ENCODE measurements around the gene OCA2. TPM values are rescaled to one million over a fixed set of nuclear protein-coding genes. Genes with fewer than 3 reads are reported as not detected.

Gene OCA2
- polyA plus RNA-seq, 1 experiment: 0.02 TPM

- no peak for DNase-seq (ENCODE audit: low read depth)
These were observed 354.5 kb downstream of the OCA2 start for GRCh38 chr15:27744641-27745040.

GRCh38 chr15:27743638-27744037 lies 355.5 kb downstream of the OCA2 start:
- H3K36me3 ChIP-seq (ENCODE audit: control insufficient read depth, insufficient read depth, low read length): no peaks in the 10 kb centered on the region
- TF ChIP-seq CTCF (IDR thresholded peaks at IDR 0.05; ENCODE audit: insufficient read depth, low read depth, low read length): no peak
- CTCF ChIA-PET: no interaction called here
- H3K27me3 ChIP-seq (ENCODE audit: control insufficient read depth, insufficient read depth, low read length): no peaks in the 10 kb centered on the region
- DNase-seq (ENCODE audit: low read depth): no peak
- POLR2A ChIA-PET: no interaction called here
- H3K4me3 ChIP-seq (ENCODE audit: low read depth, low read length): no peak overlapping the region

More at GRCh38 chr15:27744641-27745040, 354.5 kb downstream of the OCA2 start:
- no peak for TF ChIP-seq CTCF (IDR thresholded peaks at IDR 0.05; ENCODE audit: insufficient read depth, low read depth, low read length)
- H3K4me3 ChIP-seq (ENCODE audit: low read depth, low read length): no peak overlapping the region
- POLR2A ChIA-PET: no interaction called here
- CTCF ChIA-PET: no interaction called here
- H3K36me3 ChIP-seq (ENCODE audit: control insufficient read depth, insufficient read depth, low read length): no peaks in the 10 kb centered on the region
- H3K27me3 ChIP-seq (ENCODE audit: control insufficient read depth, insufficient read depth, low read length): no peaks in the 10 kb centered on the region

- TF ChIP-seq CTCF (IDR thresholded peaks at IDR 0.05; ENCODE audit: insufficient read depth, low read depth, low read length): no peak
- ChIA-PET CTCF (no interaction called here), POLR2A (no interaction called here)
- no peaks in the 10 kb centered on the region for H3K36me3 ChIP-seq (ENCODE audit: control insufficient read depth, insufficient read depth, low read length)
- H3K27me3 ChIP-seq (ENCODE audit: control insufficient read depth, insufficient read depth, low read length): no peaks in the 10 kb centered on the region
- no peak overlapping the region for H3K4me3 ChIP-seq (ENCODE audit: low read depth, low read length)
- DNase-seq (ENCODE audit: low read depth): no peak
These were observed 356.2 kb downstream of the OCA2 start for GRCh38 chr15:27742751-27743477.

- Histone ChIP-seq H3K27me3 (ENCODE audit: control insufficient read depth, insufficient read depth, low read length) (no peaks in the 10 kb centered on the region), H3K4me3 (ENCODE audit: low read depth, low read length) (no peak overlapping the region), H3K36me3 (ENCODE audit: control insufficient read depth, insufficient read depth, low read length) (no peaks in the 10 kb centered on the region)
- TF ChIP-seq CTCF (IDR thresholded peaks at IDR 0.05; ENCODE audit: insufficient read depth, low read depth, low read length): no peak
- POLR2A ChIA-PET: no interaction called here
- CTCF ChIA-PET: no interaction called here
- no peak for DNase-seq (ENCODE audit: low read depth)
These were observed 357.8 kb downstream of the OCA2 start for GRCh38 chr15:27741226-27741860.

GRCh38 chr15:27734785-27735495 lies 364.2 kb downstream of the OCA2 start:
- DNase-seq (ENCODE audit: low read depth): no peak
- CTCF ChIA-PET: no interaction called here
- no peaks in the 10 kb centered on the region for H3K27me3 ChIP-seq (ENCODE audit: control insufficient read depth, insufficient read depth, low read length)
- H3K4me3 ChIP-seq (ENCODE audit: low read depth, low read length): no peak overlapping the region
- POLR2A ChIA-PET: no interaction called here
- TF ChIP-seq CTCF (IDR thresholded peaks at IDR 0.05; ENCODE audit: insufficient read depth, low read depth, low read length): no peak
- no peaks in the 10 kb centered on the region for H3K36me3 ChIP-seq (ENCODE audit: control insufficient read depth, insufficient read depth, low read length)

Data from BJ (cell line).